ENCODE data around the gene KANSL3. TPM values are rescaled to one million over a fixed set of nuclear protein-coding genes. Genes with fewer than 3 reads are reported as not detected.

Gene KANSL3
- total and polyA plus RNA-seq, 9 of the 15 experiments (the other 6 are each of a cell fraction or from before 2014, with no cell fraction given), result 11.3 to 43.7 (median 27.9) TPM

- TF ChIP-seq, protein P1, sequence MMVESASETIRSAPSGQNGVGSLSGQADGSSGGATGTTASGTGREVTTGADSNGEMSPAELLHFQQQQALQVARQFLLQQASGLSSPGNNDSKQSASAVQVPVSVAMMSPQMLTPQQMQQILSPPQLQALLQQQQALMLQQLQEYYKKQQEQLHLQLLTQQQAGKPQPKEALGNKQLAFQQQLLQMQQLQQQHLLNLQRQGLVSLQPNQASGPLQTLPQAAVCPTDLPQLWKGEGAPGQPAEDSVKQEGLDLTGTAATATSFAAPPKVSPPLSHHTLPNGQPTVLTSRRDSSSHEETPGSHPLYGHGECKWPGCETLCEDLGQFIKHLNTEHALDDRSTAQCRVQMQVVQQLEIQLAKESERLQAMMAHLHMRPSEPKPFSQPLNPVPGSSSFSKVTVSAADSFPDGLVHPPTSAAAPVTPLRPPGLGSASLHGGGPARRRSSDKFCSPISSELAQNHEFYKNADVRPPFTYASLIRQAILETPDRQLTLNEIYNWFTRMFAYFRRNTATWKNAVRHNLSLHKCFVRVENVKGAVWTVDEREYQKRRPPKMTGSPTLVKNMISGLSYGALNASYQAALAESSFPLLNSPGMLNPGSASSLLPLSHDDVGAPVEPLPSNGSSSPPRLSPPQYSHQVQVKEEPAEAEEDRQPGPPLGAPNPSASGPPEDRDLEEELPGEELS (CRISPR knock-in tag; IDR thresholded peaks at IDR 0.05; ENCODE audit: borderline replicate concordance), result no peak
- TF ChIP-seq, protein P2, sequence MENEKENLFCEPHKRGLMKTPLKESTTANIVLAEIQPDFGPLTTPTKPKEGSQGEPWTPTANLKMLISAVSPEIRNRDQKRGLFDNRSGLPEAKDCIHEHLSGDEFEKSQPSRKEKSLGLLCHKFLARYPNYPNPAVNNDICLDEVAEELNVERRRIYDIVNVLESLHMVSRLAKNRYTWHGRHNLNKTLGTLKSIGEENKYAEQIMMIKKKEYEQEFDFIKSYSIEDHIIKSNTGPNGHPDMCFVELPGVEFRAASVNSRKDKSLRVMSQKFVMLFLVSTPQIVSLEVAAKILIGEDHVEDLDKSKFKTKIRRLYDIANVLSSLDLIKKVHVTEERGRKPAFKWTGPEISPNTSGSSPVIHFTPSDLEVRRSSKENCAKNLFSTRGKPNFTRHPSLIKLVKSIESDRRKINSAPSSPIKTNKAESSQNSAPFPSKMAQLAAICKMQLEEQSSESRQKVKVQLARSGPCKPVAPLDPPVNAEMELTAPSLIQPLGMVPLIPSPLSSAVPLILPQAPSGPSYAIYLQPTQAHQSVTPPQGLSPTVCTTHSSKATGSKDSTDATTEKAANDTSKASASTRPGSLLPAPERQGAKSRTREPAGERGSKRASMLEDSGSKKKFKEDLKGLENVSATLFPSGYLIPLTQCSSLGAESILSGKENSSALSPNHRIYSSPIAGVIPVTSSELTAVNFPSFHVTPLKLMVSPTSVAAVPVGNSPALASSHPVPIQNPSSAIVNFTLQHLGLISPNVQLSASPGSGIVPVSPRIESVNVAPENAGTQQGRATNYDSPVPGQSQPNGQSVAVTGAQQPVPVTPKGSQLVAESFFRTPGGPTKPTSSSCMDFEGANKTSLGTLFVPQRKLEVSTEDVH (IDR thresholded peaks at IDR 0.05; ENCODE audit: low read depth, partially characterized antibody), result no peak
- no peak for TF ChIP-seq RNF219 (CRISPR knock-in tag; IDR thresholded peaks at IDR 0.05)
- TF ChIP-seq HCFC1 (IDR thresholded peaks at IDR 0.05; ENCODE audit: low read depth, low read length), result no peak
- no peak for TF ChIP-seq ZNF24 (IDR thresholded peaks at IDR 0.05)
- TF ChIP-seq, protein P3, sequence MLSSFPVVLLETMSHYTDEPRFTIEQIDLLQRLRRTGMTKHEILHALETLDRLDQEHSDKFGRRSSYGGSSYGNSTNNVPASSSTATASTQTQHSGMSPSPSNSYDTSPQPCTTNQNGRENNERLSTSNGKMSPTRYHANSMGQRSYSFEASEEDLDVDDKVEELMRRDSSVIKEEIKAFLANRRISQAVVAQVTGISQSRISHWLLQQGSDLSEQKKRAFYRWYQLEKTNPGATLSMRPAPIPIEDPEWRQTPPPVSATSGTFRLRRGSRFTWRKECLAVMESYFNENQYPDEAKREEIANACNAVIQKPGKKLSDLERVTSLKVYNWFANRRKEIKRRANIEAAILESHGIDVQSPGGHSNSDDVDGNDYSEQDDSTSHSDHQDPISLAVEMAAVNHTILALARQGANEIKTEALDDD (IDR thresholded peaks at IDR 0.05), result no peak
- no peak for TF ChIP-seq CGGBP1 (CRISPR knock-in tag; IDR thresholded peaks at IDR 0.05)
- TF ChIP-seq, protein P4, sequence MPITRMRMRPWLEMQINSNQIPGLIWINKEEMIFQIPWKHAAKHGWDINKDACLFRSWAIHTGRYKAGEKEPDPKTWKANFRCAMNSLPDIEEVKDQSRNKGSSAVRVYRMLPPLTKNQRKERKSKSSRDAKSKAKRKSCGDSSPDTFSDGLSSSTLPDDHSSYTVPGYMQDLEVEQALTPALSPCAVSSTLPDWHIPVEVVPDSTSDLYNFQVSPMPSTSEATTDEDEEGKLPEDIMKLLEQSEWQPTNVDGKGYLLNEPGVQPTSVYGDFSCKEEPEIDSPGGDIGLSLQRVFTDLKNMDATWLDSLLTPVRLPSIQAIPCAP (CRISPR knock-in tag; IDR thresholded peaks at IDR 0.05; ENCODE audit: borderline replicate concordance), result no peak
Observed at GRCh38 chr2:96649342-96649741, 11.2 kb upstream of the KANSL3 start (continued).

Measured in K562 (cell line).